ENCODE results near the gene TMSB10.
"Not testable (repeated sequence)": the region's sequence is repeated elsewhere in the genome, so short reads cannot be mapped to it uniquely, and the experiment has no call there.

The TMSB10 gene

DNA sequence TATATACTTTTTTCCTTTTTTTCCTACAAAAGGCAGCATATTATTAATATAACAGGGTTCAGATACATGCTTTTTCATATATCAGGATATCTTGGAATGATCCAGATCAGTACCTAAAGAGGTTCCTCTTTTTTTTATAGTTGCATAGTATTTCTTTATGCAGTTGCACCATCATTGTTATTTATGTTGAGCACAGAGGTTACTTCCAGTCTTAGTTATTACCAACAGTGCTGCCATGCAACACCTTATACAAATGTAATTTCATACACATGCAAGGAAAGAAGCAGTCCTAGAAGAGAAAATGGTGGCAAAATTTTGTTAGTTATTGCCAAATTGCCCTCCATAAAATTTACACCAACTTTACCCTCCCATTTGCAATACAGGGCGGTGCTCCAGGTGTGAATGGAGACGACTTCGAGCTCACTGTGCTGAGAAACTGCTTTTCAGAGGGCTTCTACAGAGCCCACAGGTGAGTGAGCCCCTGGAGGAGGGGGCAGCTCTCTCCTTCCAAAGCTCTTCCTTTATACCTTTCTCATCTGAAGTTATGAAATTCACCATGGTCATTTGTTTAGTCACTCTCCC lies 35.5 kb downstream of the TMSB10 start:
- H3K4me3 ChIP-seq (ENCODE audit: low read length) = no peak overlapping the region
- TF ChIP-seq CTCF (conservative IDR thresholded peaks at IDR 0.05; ENCODE audit: low read depth, low read length) = no peak
- DNase-seq (ENCODE audit: low read depth) = no peak

DNA sequence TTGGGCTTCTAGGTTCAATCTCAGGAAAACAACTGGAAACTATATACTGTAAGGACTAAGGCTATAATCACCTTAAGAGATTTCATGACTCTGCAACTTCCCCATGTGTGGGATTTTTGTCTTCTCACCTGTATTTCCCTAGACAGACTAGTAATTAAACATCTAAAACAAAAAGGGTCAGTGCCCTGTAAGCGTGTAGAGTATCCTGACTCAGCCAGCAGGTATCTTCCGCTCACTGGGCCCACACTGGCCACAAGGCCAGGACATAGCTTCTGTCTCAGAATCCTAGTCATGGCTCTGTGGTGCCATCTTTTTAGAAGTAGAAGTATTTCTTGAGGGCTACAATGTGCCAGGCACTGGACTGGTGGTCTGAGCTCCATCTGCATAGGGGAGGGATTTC lies 36.7 kb downstream of the TMSB10 start:
- DNase-seq (ENCODE audit: low read depth) = no peak
- no peak overlapping the region for H3K4me3 ChIP-seq (ENCODE audit: low read length)
- TF ChIP-seq CTCF (conservative IDR thresholded peaks at IDR 0.05; ENCODE audit: low read depth, low read length) = no peak

DNA sequence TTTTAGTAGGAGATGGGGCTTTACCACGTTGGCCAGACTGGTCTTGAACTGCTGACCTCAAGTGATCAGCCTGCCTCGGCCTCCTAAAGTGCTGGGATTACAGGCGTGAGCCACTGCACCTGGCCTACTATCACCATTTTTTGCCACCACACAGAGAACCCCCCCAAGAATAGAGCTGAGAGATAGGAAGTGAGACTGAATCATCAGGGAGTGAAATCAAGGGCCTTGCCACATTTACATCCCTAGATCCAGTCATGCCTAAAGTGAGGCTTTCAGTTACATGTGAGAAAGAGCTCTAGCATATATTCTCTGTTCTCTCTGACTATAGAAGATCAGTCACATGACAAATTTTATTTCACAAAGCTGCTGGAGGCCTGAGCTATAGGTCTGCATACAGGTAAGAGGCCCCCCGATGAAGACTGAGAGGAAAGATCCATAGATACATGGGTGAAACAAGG lies 37.5 kb downstream of the TMSB10 start:
- no peak overlapping the region for H3K4me3 ChIP-seq (ENCODE audit: low read length)
- no peak for TF ChIP-seq CTCF (conservative IDR thresholded peaks at IDR 0.05; ENCODE audit: low read depth, low read length)
- DNase-seq (ENCODE audit: low read depth) = no peak

DNA sequence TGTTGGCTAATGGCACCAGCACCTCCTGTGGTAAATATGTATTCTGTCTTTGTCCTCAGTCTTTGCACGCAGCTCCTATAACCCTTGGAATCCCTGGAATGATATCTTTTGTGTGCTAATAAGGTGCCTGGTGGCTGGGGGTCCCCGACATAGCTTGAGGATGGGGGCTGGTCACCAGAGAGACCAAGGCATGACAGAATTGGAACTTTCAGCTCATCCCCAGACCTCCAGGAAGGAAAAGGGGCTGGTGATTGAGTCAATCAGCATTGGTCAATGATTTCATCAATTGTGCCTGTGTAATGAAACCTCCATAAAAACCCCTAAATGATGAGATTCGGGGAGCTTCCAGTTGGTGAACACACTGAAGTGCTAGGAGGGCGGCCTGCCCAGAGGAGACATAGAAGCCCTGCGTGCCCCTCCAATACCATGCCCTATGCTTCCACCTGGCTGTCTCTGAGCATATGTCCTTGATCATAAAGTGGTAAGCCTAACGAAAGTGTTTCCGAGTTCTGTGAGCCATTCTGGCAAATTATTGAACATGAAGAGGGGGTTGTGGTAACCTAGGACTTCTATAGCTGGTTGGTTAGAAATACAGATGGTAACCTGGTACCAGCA lies 38.9 kb downstream of the TMSB10 start:
- TF ChIP-seq CTCF (conservative IDR thresholded peaks at IDR 0.05; ENCODE audit: low read depth, low read length) = no peak
- DNase-seq (ENCODE audit: low read depth) = no peak
- H3K4me3 ChIP-seq (ENCODE audit: low read length) = no peak overlapping the region

DNA sequence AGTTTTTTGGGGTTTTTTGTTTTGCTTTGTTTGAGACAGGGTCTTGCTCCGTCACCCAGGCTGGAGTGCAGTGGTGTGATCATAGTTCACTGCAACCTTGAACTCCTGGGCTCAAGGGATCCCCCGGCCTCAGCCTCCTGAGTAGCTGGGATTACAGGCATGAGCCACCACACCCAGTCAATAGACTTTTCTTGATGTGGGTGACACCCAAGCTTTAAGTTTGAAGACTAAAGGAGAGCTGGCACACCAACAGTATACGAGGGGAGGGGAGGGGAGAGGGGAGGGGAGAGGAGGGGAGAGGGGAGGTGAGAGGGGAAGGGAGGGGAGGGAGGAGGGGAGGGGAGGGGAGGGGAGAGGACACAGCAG lies 40.4 kb downstream of the TMSB10 start:
- H3K4me3 ChIP-seq (ENCODE audit: low read length); DNase-seq (ENCODE audit: low read depth): not testable (repeated sequence)

DNA sequence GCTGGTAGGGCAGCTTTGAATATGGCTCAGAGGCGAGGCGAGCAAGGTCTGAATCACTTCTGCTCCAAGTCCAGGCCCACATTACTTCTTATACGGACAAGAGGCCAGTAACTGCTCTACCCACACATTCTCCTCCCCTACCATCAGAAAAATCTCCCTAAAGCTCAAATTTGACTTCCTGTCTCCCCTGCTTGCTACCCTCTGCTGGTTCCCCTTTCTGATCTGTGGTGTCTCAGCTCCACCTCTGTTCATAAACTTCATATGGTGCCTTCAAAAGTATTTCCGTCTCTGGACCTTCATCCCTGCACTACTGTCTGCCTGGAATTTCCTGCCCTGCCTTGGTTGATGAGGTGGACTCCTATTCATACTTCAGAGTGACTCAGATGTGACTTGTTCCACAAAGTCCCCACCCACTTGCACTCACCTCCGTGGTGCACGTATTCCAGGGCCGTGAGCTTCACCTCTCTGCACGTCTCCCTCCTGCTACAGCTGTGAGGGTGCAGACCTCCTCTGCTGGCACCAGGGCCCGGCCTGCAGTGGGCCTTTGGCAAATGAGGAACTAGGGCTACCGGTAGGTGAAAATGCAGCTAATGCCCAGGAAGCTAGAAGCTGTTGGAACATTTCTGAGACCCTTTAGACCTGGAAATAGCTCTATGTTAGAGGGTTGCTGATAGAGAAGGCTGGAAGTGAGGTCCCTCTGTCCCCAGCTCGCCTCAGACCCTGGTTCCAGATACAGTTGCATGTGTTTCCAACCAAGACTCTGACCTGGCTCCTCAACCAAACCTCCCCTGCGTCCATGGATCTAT lies 41.0 kb downstream of the TMSB10 start:
- no peak overlapping the region for H3K4me3 ChIP-seq (ENCODE audit: low read length)
- no peak for DNase-seq (ENCODE audit: low read depth)

More for the DNA sequence above, 41.0 kb downstream of the TMSB10 start:
- no peak for TF ChIP-seq CTCF (conservative IDR thresholded peaks at IDR 0.05; ENCODE audit: low read depth, low read length)

Data from retinal pigment epithelial cell (primary cell).